HepG2 (cell line): ENCODE data around the gene PPCDC. TPM values are rescaled to one million over a fixed set of nuclear protein-coding genes. Genes with fewer than 3 reads are reported as not detected.

ENCODE experiments used
- ARNT2 ChIP-seq: sonication (generic); formaldehyde crosslinking; IDR thresholded peaks from 2 replicates; pipeline ENCODE4 v1.8.0; 2022; ENCODE audit warnings: mild to moderate bottlenecking, low read depth, missing genetic modification reagents, moderate library complexity
- FOXK1 ChIP-seq: sonication (generic); formaldehyde crosslinking; IDR thresholded peaks from 2 replicates; pipeline ENCODE4 v1.4.0; 2020; ENCODE audit warnings: low read depth, missing genetic modification reagents, borderline replicate concordance
- ISL2 ChIP-seq: sonication (generic); formaldehyde crosslinking; IDR thresholded peaks from 2 replicates; pipeline ENCODE4 v1.5.0; 2020; ENCODE audit warnings: missing genetic modification reagents
- JUNB ChIP-seq: sonication (generic); formaldehyde crosslinking; IDR thresholded peaks from 2 replicates; pipeline ENCODE4 v1.8.0; 2022; ENCODE audit warnings: missing genetic modification reagents, mild to moderate bottlenecking, borderline replicate concordance
- RXRB ChIP-seq: IDR thresholded peaks from 2 replicates; pipeline ENCODE4 v1.6.1; 2016; ENCODE audit warnings: borderline replicate concordance, missing genetic modification reagents, missing compliant biosample characterization
- TAF15 ChIP-seq: fragments of 200-400 bp; formaldehyde crosslinking; IDR thresholded peaks from one replicate; pipeline ENCODE4 v1.6.1; 2018; ENCODE audit warnings: mild to moderate bottlenecking, low read depth, low read length; ENCODE audit not compliant: poor library complexity, severe bottlenecking
- ZFP41 ChIP-seq: sonication (generic); formaldehyde crosslinking; IDR thresholded peaks from 2 replicates; pipeline ENCODE4 v1.4.0; 2020; ENCODE audit warnings: mild to moderate bottlenecking, missing genetic modification reagents, borderline replicate concordance
- ZMYM3 ChIP-seq: sonication (generic); formaldehyde crosslinking; IDR thresholded peaks from 2 replicates; pipeline ENCODE4 v1.5.1; 2020; ENCODE audit warnings: mild to moderate bottlenecking, missing genetic modification reagents
- ZNF468 ChIP-seq: sonication (generic); formaldehyde crosslinking; IDR thresholded peaks from 2 replicates; pipeline ENCODE4 v1.8.0; 2022; ENCODE audit warnings: mild to moderate bottlenecking, moderate library complexity, missing genetic modification reagents
- ZNF556 ChIP-seq: sonication (generic); formaldehyde crosslinking; IDR thresholded peaks from 2 replicates; pipeline ENCODE4 v1.4.0; 2020; ENCODE audit warnings: mild to moderate bottlenecking, missing genetic modification reagents, borderline replicate concordance
- ZNF570 ChIP-seq: sonication (generic); formaldehyde crosslinking; IDR thresholded peaks from 2 replicates; pipeline ENCODE4 v1.4.0; 2020; ENCODE audit warnings: mild to moderate bottlenecking, missing genetic modification reagents, borderline replicate concordance
- ZNF83 ChIP-seq: sonication (generic); formaldehyde crosslinking; IDR thresholded peaks from 2 replicates; pipeline ENCODE4 v1.4.0; 2020; ENCODE audit warnings: missing genetic modification reagents, mild to moderate bottlenecking, borderline replicate concordance
- polyA plus RNA-seq, 8 experiments: library from polyadenylated mRNA; depleted of rRNA in 3 of 8; stranded (reverse) in 7 of 8; unstranded in 1 of 8; fragments of >200 nt; fragmentation: Illumina TruSeq in 4 of 8; extraction: Trizol in 4 of 8; gene quantifications; 2 replicates each; pipeline versions ENCODE4 v1.2.1 to v1.2.3, GENCODE V29; 2011 to 2016; ENCODE audit warnings: low read depth in 4 of 8, missing spikeins in 1 of 8, mixed read lengths in 1 of 8; ENCODE audit not compliant: insufficient read depth in 1 of 8
- total RNA-seq, 5 experiments: library from RNA; depleted of rRNA; stranded (reverse); fragments of >200 nt; fragmentation: Illumina TruSeq; extraction: Trizol; gene quantifications; 2 replicates each; pipeline ENCODE4 v1.2.3, GENCODE V29; 2016; ENCODE audit warnings: low read depth in 1 of 5
- TF ChIP-seq, protein P1 (sequence below): sonication (generic); formaldehyde crosslinking; IDR thresholded peaks from 2 replicates; pipeline ENCODE4 v1.8.1; 2023; ENCODE audit warnings: mild to moderate bottlenecking, inconsistent platforms, moderate library complexity, missing genetic modification reagents, borderline replicate concordance
- TF ChIP-seq, protein P2 (sequence below): IDR thresholded peaks from 2 replicates; pipeline ENCODE4 v1.6.1; 2016; ENCODE audit warnings: low read depth, missing genetic modification reagents, missing compliant biosample characterization
- TF ChIP-seq, protein P3 (sequence below): sonication (generic); formaldehyde crosslinking; IDR thresholded peaks from 2 replicates; pipeline ENCODE4 v1.4.0; 2020; ENCODE audit warnings: mild to moderate bottlenecking, missing genetic modification reagents
- TF ChIP-seq, protein P4 (sequence below): IDR thresholded peaks from 2 replicates; pipeline ENCODE4 v1.6.1; 2016; ENCODE audit warnings: missing biosample characterization, missing genetic modification reagents, low read depth

The PPCDC gene
- total and polyA plus RNA-seq, 2 of the 13 experiments (the other 11 are each of a cell fraction or from before 2014, with no cell fraction given): 12.3 to 12.8 TPM

DNA sequence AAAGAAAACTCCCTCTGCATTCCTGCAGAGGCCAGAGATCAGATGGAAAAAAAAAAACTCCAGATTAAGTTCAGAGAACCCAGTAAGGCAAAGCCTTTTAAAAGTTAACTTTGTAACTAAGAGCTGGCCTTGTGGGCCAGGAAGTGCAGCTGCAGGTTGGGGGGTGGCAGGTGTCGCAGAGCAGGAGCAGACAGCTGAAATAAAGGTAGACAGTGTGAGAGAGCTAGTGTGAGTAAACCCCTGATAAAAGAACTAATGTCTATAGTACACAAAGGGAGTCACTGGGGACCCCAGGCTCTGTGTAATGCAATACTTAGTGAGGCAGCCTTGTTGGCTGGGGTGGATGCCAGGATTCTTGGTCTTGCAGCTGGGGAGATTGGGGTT lies 42.1 kb downstream of the PPCDC start (continued):
- TF ChIP-seq, protein P1, sequence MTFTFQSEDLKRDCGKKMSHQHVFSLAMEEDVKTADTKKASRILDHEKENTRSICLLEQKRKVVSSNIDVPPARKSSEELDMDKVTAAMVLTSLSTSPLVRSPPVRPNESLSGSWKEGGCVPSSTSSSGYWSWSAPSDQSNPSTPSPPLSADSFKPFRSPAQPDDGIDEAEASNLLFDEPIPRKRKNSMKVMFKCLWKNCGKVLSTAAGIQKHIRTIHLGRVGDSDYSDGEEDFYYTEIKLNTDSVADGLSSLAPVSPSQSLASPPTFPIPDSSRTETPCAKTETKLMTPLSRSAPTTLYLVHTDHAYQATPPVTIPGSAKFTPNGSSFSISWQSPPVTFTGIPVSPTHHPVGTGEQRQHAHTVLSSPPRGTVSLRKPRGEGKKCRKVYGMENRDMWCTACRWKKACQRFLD (CRISPR knock-in tag): no peak
- TF ChIP-seq FOXK1 (CRISPR knock-in tag) (no peak), TAF15 (no peak), ZNF468 (CRISPR knock-in tag) (no peak), RXRB (CRISPR knock-in tag) (peak; percentile 62; the same call in 1 of the 2 replicates), ZMYM3 (CRISPR knock-in tag) (no peak), ZNF556 (no peak; the same call in 1 of the 2 replicates), ARNT2 (no peak), ZNF83 (CRISPR knock-in tag) (no peak), ZNF570 (no peak), JUNB (CRISPR knock-in tag) (no peak), ZFP41 (CRISPR knock-in tag) (no peak), ISL2 (CRISPR knock-in tag) (peak; percentile 65)
- TF ChIP-seq, protein P2, sequence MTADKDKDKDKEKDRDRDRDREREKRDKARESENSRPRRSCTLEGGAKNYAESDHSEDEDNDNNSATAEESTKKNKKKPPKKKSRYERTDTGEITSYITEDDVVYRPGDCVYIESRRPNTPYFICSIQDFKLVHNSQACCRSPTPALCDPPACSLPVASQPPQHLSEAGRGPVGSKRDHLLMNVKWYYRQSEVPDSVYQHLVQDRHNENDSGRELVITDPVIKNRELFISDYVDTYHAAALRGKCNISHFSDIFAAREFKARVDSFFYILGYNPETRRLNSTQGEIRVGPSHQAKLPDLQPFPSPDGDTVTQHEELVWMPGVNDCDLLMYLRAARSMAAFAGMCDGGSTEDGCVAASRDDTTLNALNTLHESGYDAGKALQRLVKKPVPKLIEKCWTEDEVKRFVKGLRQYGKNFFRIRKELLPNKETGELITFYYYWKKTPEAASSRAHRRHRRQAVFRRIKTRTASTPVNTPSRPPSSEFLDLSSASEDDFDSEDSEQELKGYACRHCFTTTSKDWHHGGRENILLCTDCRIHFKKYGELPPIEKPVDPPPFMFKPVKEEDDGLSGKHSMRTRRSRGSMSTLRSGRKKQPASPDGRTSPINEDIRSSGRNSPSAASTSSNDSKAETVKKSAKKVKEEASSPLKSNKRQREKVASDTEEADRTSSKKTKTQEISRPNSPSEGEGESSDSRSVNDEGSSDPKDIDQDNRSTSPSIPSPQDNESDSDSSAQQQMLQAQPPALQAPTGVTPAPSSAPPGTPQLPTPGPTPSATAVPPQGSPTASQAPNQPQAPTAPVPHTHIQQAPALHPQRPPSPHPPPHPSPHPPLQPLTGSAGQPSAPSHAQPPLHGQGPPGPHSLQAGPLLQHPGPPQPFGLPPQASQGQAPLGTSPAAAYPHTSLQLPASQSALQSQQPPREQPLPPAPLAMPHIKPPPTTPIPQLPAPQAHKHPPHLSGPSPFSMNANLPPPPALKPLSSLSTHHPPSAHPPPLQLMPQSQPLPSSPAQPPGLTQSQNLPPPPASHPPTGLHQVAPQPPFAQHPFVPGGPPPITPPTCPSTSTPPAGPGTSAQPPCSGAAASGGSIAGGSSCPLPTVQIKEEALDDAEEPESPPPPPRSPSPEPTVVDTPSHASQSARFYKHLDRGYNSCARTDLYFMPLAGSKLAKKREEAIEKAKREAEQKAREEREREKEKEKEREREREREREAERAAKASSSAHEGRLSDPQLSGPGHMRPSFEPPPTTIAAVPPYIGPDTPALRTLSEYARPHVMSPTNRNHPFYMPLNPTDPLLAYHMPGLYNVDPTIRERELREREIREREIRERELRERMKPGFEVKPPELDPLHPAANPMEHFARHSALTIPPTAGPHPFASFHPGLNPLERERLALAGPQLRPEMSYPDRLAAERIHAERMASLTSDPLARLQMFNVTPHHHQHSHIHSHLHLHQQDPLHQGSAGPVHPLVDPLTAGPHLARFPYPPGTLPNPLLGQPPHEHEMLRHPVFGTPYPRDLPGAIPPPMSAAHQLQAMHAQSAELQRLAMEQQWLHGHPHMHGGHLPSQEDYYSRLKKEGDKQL: no peak
- TF ChIP-seq, protein P3, sequence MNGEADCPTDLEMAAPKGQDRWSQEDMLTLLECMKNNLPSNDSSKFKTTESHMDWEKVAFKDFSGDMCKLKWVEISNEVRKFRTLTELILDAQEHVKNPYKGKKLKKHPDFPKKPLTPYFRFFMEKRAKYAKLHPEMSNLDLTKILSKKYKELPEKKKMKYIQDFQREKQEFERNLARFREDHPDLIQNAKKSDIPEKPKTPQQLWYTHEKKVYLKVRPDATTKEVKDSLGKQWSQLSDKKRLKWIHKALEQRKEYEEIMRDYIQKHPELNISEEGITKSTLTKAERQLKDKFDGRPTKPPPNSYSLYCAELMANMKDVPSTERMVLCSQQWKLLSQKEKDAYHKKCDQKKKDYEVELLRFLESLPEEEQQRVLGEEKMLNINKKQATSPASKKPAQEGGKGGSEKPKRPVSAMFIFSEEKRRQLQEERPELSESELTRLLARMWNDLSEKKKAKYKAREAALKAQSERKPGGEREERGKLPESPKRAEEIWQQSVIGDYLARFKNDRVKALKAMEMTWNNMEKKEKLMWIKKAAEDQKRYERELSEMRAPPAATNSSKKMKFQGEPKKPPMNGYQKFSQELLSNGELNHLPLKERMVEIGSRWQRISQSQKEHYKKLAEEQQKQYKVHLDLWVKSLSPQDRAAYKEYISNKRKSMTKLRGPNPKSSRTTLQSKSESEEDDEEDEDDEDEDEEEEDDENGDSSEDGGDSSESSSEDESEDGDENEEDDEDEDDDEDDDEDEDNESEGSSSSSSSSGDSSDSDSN (CRISPR knock-in tag): no peak
- TF ChIP-seq, protein P4, sequence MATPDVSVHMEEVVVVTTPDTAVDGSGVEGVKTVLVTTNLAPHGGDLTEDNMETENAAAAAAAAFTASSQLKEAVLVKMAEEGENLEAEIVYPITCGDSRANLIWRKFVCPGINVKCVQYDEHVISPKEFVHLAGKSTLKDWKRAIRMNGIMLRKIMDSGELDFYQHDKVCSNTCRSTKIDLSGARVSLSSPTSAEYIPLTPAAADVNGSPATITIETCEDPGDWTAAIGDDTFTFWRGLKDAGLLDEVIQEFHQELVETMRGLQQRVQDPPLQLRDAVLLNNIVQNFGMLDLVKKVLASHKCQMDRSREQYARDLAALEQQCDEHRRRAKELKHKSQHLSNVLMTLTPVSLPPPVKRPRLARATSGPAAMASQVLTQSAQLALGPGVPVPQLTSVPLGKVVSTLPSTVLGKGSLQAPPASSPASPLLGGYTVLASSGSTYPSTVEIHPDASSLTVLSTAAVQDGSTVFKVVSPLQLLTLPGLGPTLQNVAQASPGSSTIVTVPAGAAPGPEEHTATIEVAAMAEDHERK (CRISPR knock-in tag): no peak
